Keratinocyte (primary cell): Measurements from ENCODE around the gene FAT1. TPM values are rescaled to one million over a fixed set of nuclear protein-coding genes. Genes with fewer than 3 reads are reported as not detected.

Experiments
- DNase-seq: peaks from one replicate; pipeline ENCODE4 v3.0.0-alpha.2; 2011; ENCODE audit warnings: low read depth, missing footprints, low spot score
- FAIRE-seq: peaks from 2 replicates; lab custom pipeline; 2011; peaks lifted over from hg19 to GRCh38; lab: Jason Lieb, UNC
- H2AFZ ChIP-seq: 2 replicates; pipeline ENCODE4 v1.6.0; 2012; ENCODE audit warnings: low read length, control low read depth, inconsistent platforms; ENCODE audit not compliant: control insufficient read depth
- H3K27ac ChIP-seq: 2 replicates; pipeline ENCODE4 v1.5.1; 2011; ENCODE audit warnings: low read length; ENCODE audit not compliant: control insufficient read depth, insufficient read depth
- H3K27me3 ChIP-seq: 3 replicates; pipeline ENCODE4 v1.6.0; 2011; ENCODE audit warnings: low read length; ENCODE audit not compliant: control insufficient read depth, insufficient read depth; ENCODE audit errors: extremely low read depth
- H3K36me3 ChIP-seq, 2 experiments: 2 replicates in 1 of 2; 3 replicates in 1 of 2; pipeline ENCODE4 v1.5.1; 2011; ENCODE audit warnings: low read length in 2 of 2, mild to moderate bottlenecking in 1 of 2; ENCODE audit not compliant: control insufficient read depth in 2 of 2, insufficient read depth in 2 of 2; ENCODE audit errors: extremely low read depth in 1 of 2
- H3K4me1 ChIP-seq: 3 replicates; pipeline ENCODE4 v1.5.1; 2011; ENCODE audit warnings: low read length; ENCODE audit not compliant: control insufficient read depth, insufficient read depth; ENCODE audit errors: extremely low read depth
- H3K4me2 ChIP-seq: 3 replicates; pipeline ENCODE4 v1.6.0; 2011; ENCODE audit warnings: low read depth, low read length; ENCODE audit not compliant: control insufficient read depth, insufficient read depth; ENCODE audit errors: extremely low read depth
- H3K4me3 ChIP-seq, 3 experiments: fragments of 200-600 bp in 1 of 3; sonication (generic) in 1 of 3; 2 replicates in 2 of 3; 3 replicates in 1 of 3; pipeline ENCODE4 v1.5.1; 2011 to 2016; ENCODE audit warnings: low read length in 3 of 3, mild to moderate bottlenecking in 3 of 3, control low read depth in 2 of 3, inconsistent platforms in 1 of 3, low read depth in 1 of 3, mixed read lengths in 1 of 3, mixed run types in 1 of 3, moderate library complexity in 1 of 3; ENCODE audit not compliant: control insufficient read depth in 2 of 3, insufficient read depth in 2 of 3; ENCODE audit errors: extremely low read depth in 1 of 3
- H3K79me2 ChIP-seq: 2 replicates; pipeline ENCODE4 v1.6.0; 2012; ENCODE audit warnings: low read length; ENCODE audit not compliant: control insufficient read depth, insufficient read depth
- H3K9ac ChIP-seq: 3 replicates; pipeline ENCODE4 v1.6.0; 2011; ENCODE audit warnings: low read length; ENCODE audit not compliant: control insufficient read depth, insufficient read depth; ENCODE audit errors: extremely low read depth
- H3K9me1 ChIP-seq: 3 replicates; pipeline ENCODE4 v1.6.0; 2011; ENCODE audit warnings: low read length; ENCODE audit not compliant: control insufficient read depth, insufficient read depth; ENCODE audit errors: extremely low read depth
- H3K9me3 ChIP-seq: 2 replicates; pipeline ENCODE4 v1.5.1; 2012; ENCODE audit warnings: low read depth, low read length; ENCODE audit not compliant: control insufficient read depth
- H4K20me1 ChIP-seq: 3 replicates; pipeline ENCODE4 v1.6.0; 2011; ENCODE audit warnings: low read length; ENCODE audit not compliant: control insufficient read depth, insufficient read depth; ENCODE audit errors: extremely low read depth
- EZH2 ChIP-seq: IDR thresholded peaks from one replicate; pipeline ENCODE4 v1.6.1; 2012; ENCODE audit warnings: inconsistent platforms, mild to moderate bottlenecking, low read length, moderate library complexity
- dilution Hi-C: fragments of 300-500 bp; cut with MboI; formaldehyde crosslinking; loops from one replicate; pipeline ENCODE4 v1.7.0; 2020; ENCODE audit warnings: low sequenced_read_pairs; ENCODE audit not compliant: extremely low pct_ligation_motif_present
- polyA plus RNA-seq, 5 experiments: library from polyadenylated mRNA; depleted of rRNA in 3 of 5; stranded (reverse) in 3 of 5; stranded (forward) in 1 of 5; unstranded in 1 of 5; fragments of >200 nt; gene quantifications; 1 replicate in 1 of 5; 2 replicates in 3 of 5; 3 replicates in 1 of 5; pipeline versions ENCODE4 v1.2.1 to v1.2.3, GENCODE V29; 2011 to 2012; ENCODE audit warnings: missing spikeins in 2 of 5, low read depth in 1 of 5, low replicate concordance in 1 of 5
- TF ChIP-seq, protein P1 (sequence below), 3 experiments: IDR thresholded peaks in 1 of 3; conservative IDR thresholded peaks in 1 of 3; optimal IDR thresholded peaks in 1 of 3; 2 replicates in 2 of 3; 3 replicates in 1 of 3; pipeline versions ENCODE3 to v1.5.1; 2011; ENCODE audit warnings: low read length in 3 of 3, mild to moderate bottlenecking in 3 of 3, moderate library complexity in 2 of 3, control low read depth in 1 of 3, inconsistent platforms in 1 of 3; ENCODE audit not compliant: insufficient read depth in 2 of 3; ENCODE audit errors: extremely low read depth in 1 of 3

Gene FAT1
- polyA plus RNA-seq, 1 donor (not counting 4 experiments of a cell fraction or from before 2014, with no cell fraction given) = 329 TPM

DNA sequence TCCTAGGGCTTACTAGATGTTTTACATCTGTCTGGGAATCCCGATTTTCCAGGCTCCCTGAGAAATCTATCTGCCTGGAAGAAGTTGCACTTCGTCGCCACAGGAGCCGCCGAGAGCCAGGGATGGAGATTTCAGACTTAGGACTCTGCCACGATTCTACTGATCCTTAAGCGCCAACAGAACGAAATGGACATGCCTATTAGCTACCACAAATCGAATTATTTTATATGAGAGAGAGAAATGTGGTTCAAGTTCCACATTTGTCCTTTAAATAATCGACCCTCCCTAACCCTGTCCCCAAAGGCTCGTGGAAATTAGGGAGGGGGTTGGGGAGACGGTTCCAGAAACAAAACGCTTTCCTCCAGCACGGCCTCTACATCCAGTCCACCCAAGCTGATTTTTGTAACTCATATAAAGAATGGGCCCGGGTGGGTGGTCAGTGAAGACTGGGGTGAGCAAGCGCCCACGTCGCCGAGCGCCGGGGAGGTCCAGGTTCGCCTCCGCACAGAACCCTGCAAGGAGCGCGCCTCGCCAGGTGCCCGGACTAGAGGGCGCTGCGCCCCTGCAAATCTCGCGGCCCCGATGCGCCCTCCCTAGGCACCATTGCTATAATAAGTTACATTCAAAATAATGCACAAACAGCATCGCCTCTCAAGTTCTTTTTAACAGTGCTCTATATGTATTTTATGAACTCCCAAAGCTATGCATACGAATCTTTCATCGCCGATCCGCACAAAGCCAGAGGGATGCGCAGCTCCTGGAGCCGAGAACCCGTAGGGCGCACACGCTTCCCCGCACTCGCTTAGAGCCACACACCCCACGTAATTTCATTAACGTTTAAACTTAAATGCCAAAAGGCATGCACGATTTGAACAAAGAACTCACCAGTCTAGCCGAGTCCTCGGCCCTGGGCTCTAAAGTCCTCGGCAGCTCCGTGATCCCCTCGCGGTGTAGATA lies 2.1 kb upstream of the FAT1 start:
- FAIRE-seq = peak; percentile 29
- no peak overlapping the region for H2AFZ ChIP-seq
- H3K79me2 ChIP-seq = peaks cover 67% of the 10 kb centered on the region

DNA sequence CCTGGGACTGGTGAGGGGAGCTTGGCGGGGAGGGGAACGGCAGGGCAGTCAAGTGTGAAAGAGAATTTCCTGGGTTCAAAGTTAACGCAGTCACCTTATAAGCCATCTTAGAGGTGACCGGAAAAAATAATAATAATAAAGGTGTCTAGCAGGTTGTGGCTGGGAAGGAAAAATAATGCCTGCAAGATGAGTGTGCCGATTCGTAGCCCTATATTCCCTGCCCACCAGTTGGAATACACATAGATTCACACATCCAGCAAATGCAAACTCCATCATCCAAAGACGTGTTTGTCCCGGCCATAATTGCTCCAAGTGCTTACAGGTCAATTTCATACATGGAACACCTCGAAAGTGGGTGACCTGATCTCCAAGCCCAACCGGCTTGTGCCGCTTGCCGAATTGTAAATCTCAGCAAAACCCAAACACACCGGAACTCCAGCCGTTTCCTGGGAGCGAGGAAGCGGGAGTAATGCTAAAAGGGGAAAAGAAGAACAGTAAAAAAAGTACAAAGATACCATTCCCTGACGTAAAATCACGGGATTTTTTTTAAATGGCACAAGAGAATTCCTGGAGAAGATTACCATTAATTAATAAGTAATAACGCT lies 1.3 kb upstream of the FAT1 start:
- H3K36me3 ChIP-seq = peaks cover 0 to 15% of the 10 kb centered on the region in 2 experiments
- H4K20me1 ChIP-seq = peaks cover 17% of the 10 kb centered on the region
- no peak overlapping the region for H2AFZ ChIP-seq
- H3K4me1 ChIP-seq = peaks cover 44% of the 10 kb centered on the region
- H3K27ac ChIP-seq = peak overlapping the region; percentile 89
- no peaks in the 10 kb centered on the region for H3K9me3 ChIP-seq
- H3K4me3 ChIP-seq = peak overlapping the region; percentile 75 to 99 (median 83)
- no peaks in the 10 kb centered on the region for H3K9me1 ChIP-seq
- H3K9ac ChIP-seq = peak overlapping the region; percentile 98
- dilution Hi-C loops = no loop called here
- no peak for DNase-seq
- no peak for TF ChIP-seq EZH2
- TF ChIP-seq, protein P1, sequence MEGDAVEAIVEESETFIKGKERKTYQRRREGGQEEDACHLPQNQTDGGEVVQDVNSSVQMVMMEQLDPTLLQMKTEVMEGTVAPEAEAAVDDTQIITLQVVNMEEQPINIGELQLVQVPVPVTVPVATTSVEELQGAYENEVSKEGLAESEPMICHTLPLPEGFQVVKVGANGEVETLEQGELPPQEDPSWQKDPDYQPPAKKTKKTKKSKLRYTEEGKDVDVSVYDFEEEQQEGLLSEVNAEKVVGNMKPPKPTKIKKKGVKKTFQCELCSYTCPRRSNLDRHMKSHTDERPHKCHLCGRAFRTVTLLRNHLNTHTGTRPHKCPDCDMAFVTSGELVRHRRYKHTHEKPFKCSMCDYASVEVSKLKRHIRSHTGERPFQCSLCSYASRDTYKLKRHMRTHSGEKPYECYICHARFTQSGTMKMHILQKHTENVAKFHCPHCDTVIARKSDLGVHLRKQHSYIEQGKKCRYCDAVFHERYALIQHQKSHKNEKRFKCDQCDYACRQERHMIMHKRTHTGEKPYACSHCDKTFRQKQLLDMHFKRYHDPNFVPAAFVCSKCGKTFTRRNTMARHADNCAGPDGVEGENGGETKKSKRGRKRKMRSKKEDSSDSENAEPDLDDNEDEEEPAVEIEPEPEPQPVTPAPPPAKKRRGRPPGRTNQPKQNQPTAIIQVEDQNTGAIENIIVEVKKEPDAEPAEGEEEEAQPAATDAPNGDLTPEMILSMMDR (optimal IDR thresholded peaks at IDR 0.05 in 1 of 3, IDR thresholded peaks at IDR 0.05 in 1 of 3, conservative IDR thresholded peaks at IDR 0.05 in 1 of 3; ENCODE audit: extremely low read depth in 1 of 3, insufficient read depth in 2 of 3, low read length in 3 of 3) = no peak
- peaks cover 74% of the 10 kb centered on the region for H3K79me2 ChIP-seq
- H3K4me2 ChIP-seq = peak overlapping the region; percentile 83
- no peaks in the 10 kb centered on the region for H3K27me3 ChIP-seq
- no peak for FAIRE-seq

More for the DNA sequence above, 2.1 kb upstream of the FAT1 start:
- peak overlapping the region; percentile 83 for H3K4me2 ChIP-seq
- H3K9ac ChIP-seq = peak overlapping the region; percentile 98
- TF ChIP-seq EZH2 = no peak
- TF ChIP-seq, protein P1 (optimal IDR thresholded peaks at IDR 0.05 in 1 of 3, IDR thresholded peaks at IDR 0.05 in 1 of 3, conservative IDR thresholded peaks at IDR 0.05 in 1 of 3; ENCODE audit: extremely low read depth in 1 of 3, insufficient read depth in 2 of 3, low read length in 3 of 3) = peak; percentile 60 to 94 (median 87)
- H3K4me1 ChIP-seq = peaks cover 44% of the 10 kb centered on the region
- no peaks in the 10 kb centered on the region for H3K9me1 ChIP-seq
- DNase-seq = no peak
- H3K9me3 ChIP-seq = no peaks in the 10 kb centered on the region
- H4K20me1 ChIP-seq = peaks cover 9% of the 10 kb centered on the region
- H3K27me3 ChIP-seq = no peaks in the 10 kb centered on the region
- peaks cover 0 to 12% of the 10 kb centered on the region in 2 experiments for H3K36me3 ChIP-seq
- H3K27ac ChIP-seq = peak overlapping the region; percentile 89
- dilution Hi-C loops = no loop called here
- peak overlapping the region; percentile 75 to 99 (median 83) for H3K4me3 ChIP-seq
